GM12878 (cell line): ENCODE results near the gene RREB1. TPM values are rescaled to one million over a fixed set of nuclear protein-coding genes. Genes with fewer than 3 reads are reported as not detected.

Experiments used
- ATAC-seq: fragments of 200-7000 bp; cut with Tn5 transposase; 3 replicates; pipeline ENCODE4 v1.9.1; 2020; ENCODE audit warnings: mild to moderate bottlenecking, moderate library complexity
- BruUV-seq: library from RNA; stranded (reverse); fragments of 400-500 nt; replicated peaks from 2 replicates; lab custom pipeline; 2021; lab: Mats Ljungman, UMichigan
- CTCF ChIA-PET: fragments of 300-600 bp; sonication (Branson Sonifier 250); formaldehyde crosslinking; extraction: SDS; loops from one replicate; lab custom pipeline; 2021; ENCODE audit warnings: inconsistent platforms; lab: Yijun Ruan, JAX
- POLR2A ChIA-PET: fragments of 350-600 bp; formaldehyde crosslinking; extraction: SDS; loops from one replicate; lab custom pipeline; 2021; ENCODE audit warnings: inconsistent platforms; lab: Charles Lee
- RAD21 ChIA-PET: fragments of 300-600 bp; sonication (Branson Sonifier 250); formaldehyde crosslinking; loops from one replicate; lab custom pipeline; 2023; ENCODE audit warnings: antibody characterized with exemption; ENCODE audit not compliant: unreplicated experiment; lab: Charles Lee
- SMC1A ChIA-PET: fragments of 300-600 bp; sonication (Branson Sonifier 250); formaldehyde crosslinking; loops from one replicate; lab custom pipeline; 2023; ENCODE audit not compliant: unreplicated experiment, uncharacterized antibody; lab: Charles Lee
- DNase-seq: peaks from one replicate; pipeline ENCODE4 v3.0.0-alpha.2; 2011; ENCODE audit warnings: low read depth, low spot score
- FAIRE-seq: peaks from 3 replicates; lab custom pipeline; 2011; peaks lifted over from hg19 to GRCh38; lab: Jason Lieb, UNC
- H2AFZ ChIP-seq: 2 replicates; pipeline ENCODE4 v1.6.0; 2011; ENCODE audit warnings: low read depth, low read length, control low read depth; ENCODE audit not compliant: control insufficient read depth
- H3K27ac ChIP-seq: 2 replicates; pipeline ENCODE4 v1.5.1; 2011; ENCODE audit warnings: control low read depth; ENCODE audit not compliant: control insufficient read depth, insufficient read depth
- H3K27me3 ChIP-seq, 2 experiments: replicated peaks in 1 of 2; 2 replicates each; pipeline versions ENCODE4 v1.6.0 to v1.6.1; 2011; ENCODE audit warnings: low read length in 1 of 2; ENCODE audit not compliant: control insufficient read depth in 2 of 2, insufficient read depth in 2 of 2
- H3K36me3 ChIP-seq, 2 experiments: 2 replicates each; pipeline ENCODE4 v1.5.1; 2011; ENCODE audit warnings: low read length in 1 of 2; ENCODE audit not compliant: control insufficient read depth in 2 of 2, insufficient read depth in 2 of 2
- H3K4me1 ChIP-seq: 2 replicates; pipeline ENCODE4 v1.6.1; 2011; ENCODE audit warnings: mild to moderate bottlenecking, low read length, moderate library complexity, mixed read lengths; ENCODE audit not compliant: control insufficient read depth, insufficient read depth
- H3K4me2 ChIP-seq: 2 replicates; pipeline ENCODE4 v1.6.0; 2011; ENCODE audit warnings: control low read depth; ENCODE audit not compliant: control insufficient read depth, insufficient read depth
- H3K4me3 ChIP-seq: fragments of 200-600 bp; sonication (generic); 2 replicates; pipeline ENCODE4 v1.5.1; 2016
- H3K79me2 ChIP-seq: 2 replicates; pipeline ENCODE4 v1.6.0; 2011; ENCODE audit warnings: low read length; ENCODE audit not compliant: control insufficient read depth, insufficient read depth
- H3K9ac ChIP-seq: 2 replicates; pipeline ENCODE4 v1.8.0; 2011; ENCODE audit warnings: low read length, control low read depth, mixed read lengths; ENCODE audit not compliant: control insufficient read depth, insufficient read depth
- H3K9me3 ChIP-seq: replicated peaks from 3 replicates; pipeline ENCODE4 v1.5.1; 2011; ENCODE audit warnings: mild to moderate bottlenecking, low read length; ENCODE audit not compliant: control insufficient read depth, insufficient read depth
- H4K20me1 ChIP-seq: 2 replicates; pipeline ENCODE4 v1.6.0; 2011; ENCODE audit not compliant: control insufficient read depth, insufficient read depth
- FOS ChIP-seq: IDR thresholded peaks from 3 replicates; pipeline ENCODE4 v1.6.1; 2011; ENCODE audit warnings: borderline replicate concordance; ENCODE audit not compliant: insufficient read length; ENCODE audit errors: extremely low read depth
- HDAC2 ChIP-seq: fragments of 200-600 bp; sonication (generic); IDR thresholded peaks from 2 replicates; pipeline ENCODE4 v1.6.1; 2017
- IRF4 ChIP-seq: IDR thresholded peaks from 2 replicates; pipeline ENCODE4 v1.6.1; 2011; ENCODE audit warnings: low read depth, low read length
- KAT2A ChIP-seq: conservative IDR thresholded peaks from 2 replicates; pipeline ENCODE4 v1.6.1; 2011; ENCODE audit warnings: low read depth, low read length; ENCODE audit not compliant: control insufficient read depth
- MEF2A ChIP-seq: IDR thresholded peaks from 2 replicates; pipeline ENCODE4 v1.6.1; 2011; ENCODE audit warnings: low read depth, mild to moderate bottlenecking, low read length, moderate library complexity; ENCODE audit not compliant: insufficient read depth
- MLLT1 ChIP-seq: fragments of 450-650 bp; IDR thresholded peaks from 2 replicates; pipeline ENCODE4 v1.6.1; 2016; ENCODE audit warnings: mild to moderate bottlenecking
- RBBP5 ChIP-seq: fragments of 200-600 bp; sonication (generic); conservative IDR thresholded peaks from 2 replicates; pipeline ENCODE4 v1.6.1; 2016
- SIX5 ChIP-seq: IDR thresholded peaks from 2 replicates; pipeline ENCODE4 v1.6.1; 2011; ENCODE audit warnings: mild to moderate bottlenecking, low read depth, low read length, moderate library complexity; ENCODE audit not compliant: severe bottlenecking
- YBX1 ChIP-seq: fragments of 450-650 bp; IDR thresholded peaks from 2 replicates; pipeline ENCODE4 v1.6.1; 2016; ENCODE audit warnings: antibody characterized with exemption
- ZZZ3 ChIP-seq: IDR thresholded peaks from 2 replicates; pipeline ENCODE4 v1.6.1; 2011; ENCODE audit warnings: low read depth; ENCODE audit not compliant: control insufficient read depth, insufficient read length
- WGBS: methylation state at CpG from one replicate; pipeline ENCODE4 v1.1.6; 2016; ENCODE audit warnings: low lambda C conversion rate; ENCODE audit not compliant: insufficient replicate concordance, insufficient coverage; ENCODE audit errors: missing lambda C conversion rate; 5-methylcytosine and 5-hydroxymethylcytosine counted together
- in situ Hi-C: fragments of 300-500 bp; cut with MboI; formaldehyde crosslinking; loops from 9 replicates; pipeline ENCODE4 v1.14.3; 2018; ENCODE audit warnings: mixed read lengths
- intact Hi-C: fragments of 100-400 bp; cut with micrococcal nuclease; formaldehyde crosslinking; loops from one replicate; pipeline ENCODE4 v1.14.2; 2022; ENCODE audit not compliant: unreplicated experiment
- polyA plus RNA-seq, 11 experiments: library from polyadenylated mRNA; depleted of rRNA in 4 of 11; unstranded in 6 of 11; stranded (reverse) in 5 of 11; fragments of >200 nt; fragmentation: Nextera tagmentation in 4 of 11; fragmentation: Illumina TruSeq in 1 of 11; extraction: Ambion mirVana in 4 of 11; extraction: Trizol in 1 of 11; gene quantifications; 1 replicate in 1 of 11; 2 replicates in 10 of 11; pipeline versions ENCODE4 v1.2.1 to v1.2.3, GENCODE V29; 2011 to 2016; ENCODE audit warnings: inconsistent platforms in 2 of 11, missing spikeins in 2 of 11, low read depth in 1 of 11
- total RNA-seq, 4 experiments: library from RNA; depleted of rRNA in 3 of 4; stranded (reverse); fragments of >200 nt in 3 of 4; fragmentation: Illumina TruSeq in 1 of 4; extraction: Trizol in 1 of 4; gene quantifications; 2 replicates each; pipeline versions ENCODE4 v1.2.1 to v1.2.3, GENCODE V29; 2013 to 2021

Gene RREB1
- total and polyA plus RNA-seq, 10 of the 15 experiments (the other 5 are each of a cell fraction or from before 2014, with no cell fraction given), result 1.9 to 30.3 (median 8.6) TPM

- peaks cover 28 to 64% of the 10 kb centered on the region in 2 experiments for H3K36me3 ChIP-seq
- POLR2A ChIA-PET, result interaction anchor here (0.6 kb wide), 1 partner anchor 14 kb away, joined by 5 read pairs; no protein-coding TSS in a partner anchor
- WGBS, result 94% methylated on average over 4 of the region's 4 CpGs
- in situ Hi-C loops, result no loop called here
- no peaks in the 10 kb centered on the region for H3K27me3 ChIP-seq
- no peaks in the 10 kb centered on the region for H3K9me3 ChIP-seq
- CTCF ChIA-PET, result interaction anchor here (0.6 to 1.1 kb wide), 2 partner anchors 9 to 63 kb away, joined by 3 read pairs; no protein-coding TSS in a partner anchor
- intact Hi-C loops, result no loop called here
- DNase-seq (no peak), FAIRE-seq (no peak), ATAC-seq (no peak)
- BruUV-seq, result no TSS peak
- H3K4me3 ChIP-seq, result no peak overlapping the region
- no peaks in the 10 kb centered on the region; the same call in 1 of the 2 replicates for H4K20me1 ChIP-seq
- no peak overlapping the region for H2AFZ ChIP-seq
- H3K4me2 ChIP-seq, result no peak overlapping the region
- SMC1A ChIA-PET, result interaction anchor here (0.7 to 2.2 kb wide), 4 partner anchors 10 to 270 kb away, joined by 3 to 6 read pairs (median 3); no protein-coding TSS in a partner anchor
- peaks cover 8% of the 10 kb centered on the region for H3K79me2 ChIP-seq
- no peaks in the 10 kb centered on the region for H3K4me1 ChIP-seq
- RAD21 ChIA-PET, result interaction anchor here (0.8 kb wide), 1 partner anchor 34 kb away, joined by 3 read pairs; no protein-coding TSS in a partner anchor
- no peak overlapping the region for H3K9ac ChIP-seq
- H3K27ac ChIP-seq, result no peak overlapping the region
- no peak for TF ChIP-seq HDAC2
- TF ChIP-seq SIX5, result no peak
- TF ChIP-seq RBBP5, result no peak
- no peak for TF ChIP-seq IRF4
- TF ChIP-seq MEF2A, result no peak
These were observed 73.0 kb downstream of the RREB1 start for GRCh38 chr6:7180751-7181150.

- DNase-seq, result no peak
- ChIA-PET CTCF (no interaction called here), POLR2A (interaction anchor here (0.6 kb wide), 2 partner anchors 37 to 1076 kb away, joined by 3 to 5 read pairs; no protein-coding TSS in a partner anchor), RAD21 (no interaction called here), SMC1A (interaction anchor here (0.8 to 2.2 kb wide), 4 partner anchors 14 to 73 kb away, joined by 3 to 6 read pairs (median 5); no protein-coding TSS in a partner anchor)
- Histone ChIP-seq H3K27me3 (no peaks in the 10 kb centered on the region), H3K79me2 (peaks cover 5% of the 10 kb centered on the region), H3K4me2 (no peak overlapping the region), H3K4me3 (no peak overlapping the region), H3K9ac (no peak overlapping the region), H3K36me3 (peaks cover 28 to 55% of the 10 kb centered on the region in 2 experiments), H3K9me3 (no peaks in the 10 kb centered on the region), H3K4me1 (peaks cover 10% of the 10 kb centered on the region), H3K27ac (no peak overlapping the region), H2AFZ (no peak overlapping the region)
- no peak for ATAC-seq
- intact Hi-C loops (no loop called here), in situ Hi-C loops (no loop called here)
- 100% methylated on average over 3 of the region's 3 CpGs for WGBS
- BruUV-seq, result no TSS peak
- FAIRE-seq, result no peak
- TF ChIP-seq FOS (no peak), YBX1 (no peak), ZZZ3 (no peak), MLLT1 (no peak), KAT2A (no peak)
- TF ChIP-seq, all 136 proteins: peak for 0
- no peaks in the 10 kb centered on the region; the same call in 1 of the 2 replicates for H4K20me1 ChIP-seq
These were observed 75.9 kb downstream of the RREB1 start for GRCh38 chr6:7183707-7184106.
